ENCODE results near the gene CCDC188. TPM values are rescaled to one million over a fixed set of nuclear protein-coding genes. Genes with fewer than 3 reads are reported as not detected.

Gene CCDC188
- total RNA-seq, 1 experiment from 2014 or later, result not detected

DNA sequence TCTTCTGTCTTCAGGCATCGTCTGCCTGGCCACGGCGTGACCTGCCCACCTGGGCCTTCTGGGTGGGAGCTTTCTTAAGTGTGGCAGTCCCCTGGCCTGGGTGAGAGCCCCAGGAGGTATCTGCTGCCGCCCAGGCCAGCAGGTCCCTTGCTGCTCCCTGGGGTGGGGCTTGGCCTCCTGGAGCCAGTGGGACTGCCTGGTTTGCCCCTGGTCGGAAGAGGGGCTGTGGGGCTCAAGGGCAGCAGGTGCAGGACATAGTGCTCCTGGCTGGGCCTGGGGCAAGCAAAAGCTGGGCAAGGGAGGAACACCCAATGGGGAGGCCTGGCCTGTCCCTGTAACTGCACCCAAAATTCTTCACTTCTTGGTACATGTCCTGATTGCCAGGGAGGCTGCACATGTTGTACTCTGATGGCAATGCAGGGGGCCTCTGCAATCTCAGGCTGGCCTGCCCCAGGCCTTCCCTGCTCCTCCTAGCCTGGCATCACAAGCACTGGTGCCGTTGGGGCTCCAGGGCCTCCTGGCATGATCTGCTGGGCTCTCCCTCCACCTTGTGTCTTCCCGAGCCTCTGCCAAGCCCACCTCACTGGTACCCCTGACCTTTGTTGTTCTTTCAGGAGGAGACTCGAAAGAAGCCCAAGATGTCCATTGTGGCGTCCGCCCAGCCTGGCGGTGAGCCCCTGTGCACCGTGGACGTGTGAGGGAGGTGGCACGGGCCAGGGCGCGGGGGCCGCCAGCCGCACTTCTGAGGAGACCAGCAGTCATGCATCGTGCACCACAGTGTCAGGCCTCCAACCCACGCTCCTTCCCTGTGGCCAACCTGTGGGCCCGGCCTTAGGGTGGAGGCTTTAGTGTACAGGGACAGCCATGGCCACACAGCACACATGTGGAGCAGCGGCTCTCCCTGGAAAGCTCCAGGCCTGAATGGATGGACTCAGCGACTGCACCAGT is 41.2 kb downstream of the CCDC188 start:
- CTCF ChIA-PET, result interaction anchor here (0.5 kb wide), 1 partner anchor 454 kb away, joined by 3 read pairs; no protein-coding TSS in a partner anchor
- Histone ChIP-seq H3K36me3 (ENCODE audit: insufficient read depth, low read length, poor library complexity, severe bottlenecking) (peaks cover 90% of the 10 kb centered on the region), H3K4me3 (ENCODE audit: low read depth, low read length, poor library complexity, severe bottlenecking) (no peak overlapping the region)

DNA sequence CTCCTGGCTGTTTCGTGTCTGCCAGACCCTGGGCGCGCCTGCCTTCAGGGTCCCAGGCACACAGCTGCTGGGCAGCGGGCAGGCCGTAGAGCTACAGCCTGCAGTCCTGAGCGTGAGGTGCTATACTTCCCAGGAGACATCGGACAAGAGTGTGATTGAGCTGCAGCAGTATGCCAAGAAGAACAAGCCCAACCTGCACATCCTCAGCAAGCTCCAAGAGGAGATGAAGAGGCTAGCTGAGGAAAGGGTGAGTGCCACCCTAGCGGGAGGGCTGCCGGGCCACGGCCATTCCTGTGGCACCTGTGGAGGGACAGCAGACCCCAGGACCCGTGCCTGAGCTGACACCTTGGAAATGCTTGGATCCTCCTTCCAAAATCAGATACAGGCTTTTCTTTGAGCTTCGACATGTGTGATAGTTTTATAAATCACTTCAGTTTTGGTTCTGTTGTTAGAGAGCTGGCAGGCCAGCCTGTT is 42.1 kb downstream of the CCDC188 start:
- no peaks in the 10 kb centered on the region for H3K27me3 ChIP-seq (replicated peaks; ENCODE audit: insufficient read depth, low read depth, low read length, poor library complexity)
- ChIA-PET CTCF (interaction anchor here (0.5 kb wide), 1 partner anchor 455 kb away, joined by 3 read pairs; no protein-coding TSS in a partner anchor), POLR2A (ENCODE audit: low non-redundant PET) (interaction anchor here (0.6 kb wide), 1 partner anchor 903 kb away, joined by 3 read pairs; no protein-coding TSS in a partner anchor)
- no peak overlapping the region for H3K4me3 ChIP-seq (ENCODE audit: low read depth, low read length, poor library complexity, severe bottlenecking)
- no peak for DNase-seq (ENCODE audit: low spot score)
- no peak for TF ChIP-seq EZH2 (IDR thresholded peaks at IDR 0.05; ENCODE audit: borderline replicate concordance, low read depth, low read length, poor library complexity, severe bottlenecking)
- TF ChIP-seq, protein P1, sequence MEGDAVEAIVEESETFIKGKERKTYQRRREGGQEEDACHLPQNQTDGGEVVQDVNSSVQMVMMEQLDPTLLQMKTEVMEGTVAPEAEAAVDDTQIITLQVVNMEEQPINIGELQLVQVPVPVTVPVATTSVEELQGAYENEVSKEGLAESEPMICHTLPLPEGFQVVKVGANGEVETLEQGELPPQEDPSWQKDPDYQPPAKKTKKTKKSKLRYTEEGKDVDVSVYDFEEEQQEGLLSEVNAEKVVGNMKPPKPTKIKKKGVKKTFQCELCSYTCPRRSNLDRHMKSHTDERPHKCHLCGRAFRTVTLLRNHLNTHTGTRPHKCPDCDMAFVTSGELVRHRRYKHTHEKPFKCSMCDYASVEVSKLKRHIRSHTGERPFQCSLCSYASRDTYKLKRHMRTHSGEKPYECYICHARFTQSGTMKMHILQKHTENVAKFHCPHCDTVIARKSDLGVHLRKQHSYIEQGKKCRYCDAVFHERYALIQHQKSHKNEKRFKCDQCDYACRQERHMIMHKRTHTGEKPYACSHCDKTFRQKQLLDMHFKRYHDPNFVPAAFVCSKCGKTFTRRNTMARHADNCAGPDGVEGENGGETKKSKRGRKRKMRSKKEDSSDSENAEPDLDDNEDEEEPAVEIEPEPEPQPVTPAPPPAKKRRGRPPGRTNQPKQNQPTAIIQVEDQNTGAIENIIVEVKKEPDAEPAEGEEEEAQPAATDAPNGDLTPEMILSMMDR (conservative IDR thresholded peaks at IDR 0.05; ENCODE audit: low read depth, low read length), result no peak
- no peaks in the 10 kb centered on the region for H3K4me1 ChIP-seq (ENCODE audit: insufficient read depth, low read length, poor library complexity, severe bottlenecking)
- H3K36me3 ChIP-seq (ENCODE audit: insufficient read depth, low read length, poor library complexity, severe bottlenecking), result peaks cover 87% of the 10 kb centered on the region
- intact Hi-C loops (cut with micrococcal nuclease; ENCODE audit: unreplicated experiment), result no loop called here
- H3K27ac ChIP-seq (ENCODE audit: low read depth, low read length, poor library complexity, severe bottlenecking), result no peak overlapping the region
- no TSS peak for BruUV-seq (replicated peaks)
- H3K9me3 ChIP-seq (ENCODE audit: low read depth, low read length, poor library complexity, severe bottlenecking), result no peaks in the 10 kb centered on the region

More for the DNA sequence above, 41.2 kb downstream of the CCDC188 start:
- Histone ChIP-seq H3K27me3 (replicated peaks; ENCODE audit: insufficient read depth, low read depth, low read length, poor library complexity) (no peaks in the 10 kb centered on the region), H3K27ac (ENCODE audit: low read depth, low read length, poor library complexity, severe bottlenecking) (no peak overlapping the region), H3K4me1 (ENCODE audit: insufficient read depth, low read length, poor library complexity, severe bottlenecking) (no peaks in the 10 kb centered on the region), H3K9me3 (ENCODE audit: low read depth, low read length, poor library complexity, severe bottlenecking) (no peaks in the 10 kb centered on the region)
- intact Hi-C loops (cut with micrococcal nuclease; ENCODE audit: unreplicated experiment), result no loop called here
- no TSS peak for BruUV-seq (replicated peaks)
- DNase-seq (ENCODE audit: low spot score), result no peak
- TF ChIP-seq, protein P1 (conservative IDR thresholded peaks at IDR 0.05; ENCODE audit: low read depth, low read length), result no peak
- TF ChIP-seq EZH2 (IDR thresholded peaks at IDR 0.05; ENCODE audit: borderline replicate concordance, low read depth, low read length, poor library complexity, severe bottlenecking), result no peak
- POLR2A ChIA-PET (ENCODE audit: low non-redundant PET), result interaction anchor here (0.6 kb wide), 2 partner anchors 287 to 903 kb away, joined by 3 read pairs; no protein-coding TSS in a partner anchor

DNA sequence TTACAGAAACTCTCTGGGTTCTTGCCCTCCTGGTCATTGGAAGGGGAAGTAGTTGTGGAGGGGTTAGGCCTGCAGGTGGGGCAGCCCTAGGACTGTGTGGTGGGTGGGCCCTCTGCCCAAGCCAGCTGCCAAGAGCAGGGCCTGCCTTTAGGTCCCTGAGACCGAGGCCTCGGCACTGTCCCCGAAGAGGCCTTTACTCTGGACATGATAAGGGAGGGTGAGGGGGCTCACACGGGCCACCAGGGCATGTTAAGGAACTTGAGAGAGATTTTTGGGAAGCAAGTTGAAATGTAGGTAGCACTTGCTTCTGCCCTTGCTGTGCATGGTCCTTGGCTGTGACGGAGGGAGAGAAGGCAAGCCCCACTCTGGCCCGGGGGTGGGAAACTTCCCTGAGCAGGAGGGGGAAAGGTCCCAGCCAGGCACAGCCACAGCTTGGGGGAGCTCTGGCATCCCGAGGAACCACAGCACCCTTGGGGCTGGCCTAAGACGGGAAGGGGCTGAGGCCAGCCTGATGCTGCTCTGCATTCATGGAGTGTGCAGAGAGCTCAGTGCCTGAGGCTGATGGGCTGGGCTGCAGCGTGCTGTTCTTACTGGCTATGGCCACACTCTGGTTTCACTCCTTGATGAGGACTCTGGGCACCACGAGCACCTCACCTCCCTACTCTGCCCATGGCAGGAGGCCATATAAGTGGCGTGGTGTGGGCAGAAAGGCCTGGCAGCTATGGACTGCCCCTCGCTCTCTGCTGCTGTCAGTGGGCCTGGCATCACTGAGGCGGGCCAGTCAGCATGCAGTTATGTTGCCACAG is 42.7 kb downstream of the CCDC188 start:
- Histone ChIP-seq H3K36me3 (ENCODE audit: insufficient read depth, low read length, poor library complexity, severe bottlenecking) (peaks cover 88% of the 10 kb centered on the region), H3K27me3 (replicated peaks; ENCODE audit: insufficient read depth, low read depth, low read length, poor library complexity) (no peaks in the 10 kb centered on the region), H3K4me3 (ENCODE audit: low read depth, low read length, poor library complexity, severe bottlenecking) (no peak overlapping the region), H3K9me3 (ENCODE audit: low read depth, low read length, poor library complexity, severe bottlenecking) (no peaks in the 10 kb centered on the region), H3K27ac (ENCODE audit: low read depth, low read length, poor library complexity, severe bottlenecking) (no peak overlapping the region), H3K4me1 (ENCODE audit: insufficient read depth, low read length, poor library complexity, severe bottlenecking) (no peaks in the 10 kb centered on the region)
- ChIA-PET POLR2A (ENCODE audit: low non-redundant PET) (no interaction called here), CTCF (no interaction called here)
- intact Hi-C loops (cut with micrococcal nuclease; ENCODE audit: unreplicated experiment), result no loop called here
- TF ChIP-seq, protein P1 (conservative IDR thresholded peaks at IDR 0.05; ENCODE audit: low read depth, low read length), result no peak
- no peak for TF ChIP-seq EZH2 (IDR thresholded peaks at IDR 0.05; ENCODE audit: borderline replicate concordance, low read depth, low read length, poor library complexity, severe bottlenecking)
- no peak for DNase-seq (ENCODE audit: low spot score)
- no TSS peak for BruUV-seq (replicated peaks)

Data from A673 (cell line).